Activated T-cell treated with anti-CD3 and anti-CD28 coated beads for 24 hours (primary cell): ENCODE data around the gene GSPT1.
A peak's percentile ranks its signal among the peaks of the same experiment; 100 is the strongest.
"Not testable (repeated sequence)": the region's sequence is repeated elsewhere in the genome, so short reads cannot be mapped to it uniquely, and the experiment has no call there.

Experiments
- DNase-seq: peaks from one replicate; pipeline ENCODE4 v3.0.0-alpha.2; 2020; ENCODE audit warnings: low read depth

The GSPT1 gene

DNA sequence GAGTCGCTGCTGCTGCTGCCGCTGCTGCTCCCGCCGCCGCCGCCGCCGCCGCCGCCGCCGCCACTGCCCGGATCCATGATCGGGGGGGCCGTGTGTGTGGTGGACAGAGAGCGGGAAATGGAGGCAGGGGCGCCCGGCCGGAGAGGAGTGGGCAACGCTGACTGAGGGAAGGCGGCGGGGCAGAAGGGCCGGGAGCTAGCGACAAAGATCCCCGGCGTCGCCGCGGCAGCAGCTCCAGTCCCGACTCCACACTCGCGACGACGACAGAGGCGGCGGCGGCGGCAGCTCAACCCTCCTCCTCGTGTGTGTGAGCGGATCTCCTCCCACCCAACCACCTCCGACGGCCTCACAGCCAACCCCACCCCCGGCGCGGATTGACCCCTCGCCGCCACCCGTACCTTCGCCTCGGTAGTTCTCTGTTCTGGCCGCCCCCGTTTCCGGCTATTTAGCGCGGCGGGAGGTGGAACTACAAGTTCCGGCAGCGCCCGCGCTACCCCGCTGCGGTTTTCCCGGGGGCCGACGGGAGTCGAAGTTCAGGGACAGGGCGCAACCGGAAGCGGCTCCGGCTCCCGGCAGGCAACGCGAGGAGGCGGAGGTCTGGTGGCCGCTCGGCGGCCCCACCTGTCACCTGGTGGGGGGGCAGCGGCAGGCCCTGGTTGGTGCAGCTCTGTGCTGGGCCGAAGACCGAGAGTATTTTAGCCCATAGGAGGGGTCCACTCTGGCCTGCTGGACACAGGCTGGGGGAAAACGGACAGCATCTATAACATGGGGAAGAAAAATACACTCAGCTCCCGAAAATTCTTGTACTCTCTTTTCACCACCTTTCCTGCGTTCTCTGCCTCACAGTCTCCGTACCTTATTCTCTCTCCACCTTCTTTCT is at the start of gene GSPT1:
Gene GSPT1 (minus strand): TSS at position 313 of the 880 bp plus-strand sequence. CDS start 236 bp downstream, at position 77.
- DNase-seq, result peak; percentile 100

DNA sequence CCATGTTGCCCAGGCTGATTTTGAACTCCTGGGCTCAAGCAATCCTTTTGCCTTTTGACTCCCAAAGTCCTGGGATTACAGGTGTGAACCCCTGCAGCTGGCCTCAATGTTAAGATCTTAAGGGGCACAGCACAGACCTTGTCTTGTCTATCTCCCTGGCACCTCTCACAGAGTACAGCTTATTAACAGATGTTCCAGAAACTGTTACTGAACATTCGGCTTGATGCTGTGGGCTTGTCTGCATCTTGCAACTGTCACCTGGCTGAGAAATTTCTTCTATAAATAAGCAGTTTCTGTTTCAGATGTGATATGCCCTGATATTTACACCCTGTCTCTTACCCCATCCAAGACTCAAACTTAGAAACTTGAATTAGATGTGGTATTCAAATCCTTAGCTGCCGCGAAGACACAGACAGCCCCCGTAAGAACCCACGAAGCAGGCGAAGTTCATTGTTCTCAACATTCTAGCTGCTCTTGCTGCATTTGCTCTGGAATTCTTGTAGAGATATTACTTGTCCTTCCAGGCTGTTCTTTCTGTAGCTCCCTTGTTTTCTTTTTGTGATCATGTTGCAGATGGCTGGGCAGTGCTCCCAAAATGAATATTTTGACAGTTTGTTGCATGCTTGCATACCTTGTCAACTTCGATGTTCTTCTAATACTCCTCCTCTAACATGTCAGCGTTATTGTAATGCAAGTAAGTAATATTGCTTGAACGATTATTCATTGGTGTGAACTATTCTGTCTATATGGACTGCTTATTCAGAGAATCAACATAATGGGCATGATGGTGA is 49.2 kb upstream of the GSPT1 start, which contains the start of gene TNFRSF17:
Gene TNFRSF17 (plus strand): TSS at position 450 of the 791 bp plus-strand sequence. CDS start 115 bp downstream, at position 565.
- DNase-seq, result no peak

DNA sequence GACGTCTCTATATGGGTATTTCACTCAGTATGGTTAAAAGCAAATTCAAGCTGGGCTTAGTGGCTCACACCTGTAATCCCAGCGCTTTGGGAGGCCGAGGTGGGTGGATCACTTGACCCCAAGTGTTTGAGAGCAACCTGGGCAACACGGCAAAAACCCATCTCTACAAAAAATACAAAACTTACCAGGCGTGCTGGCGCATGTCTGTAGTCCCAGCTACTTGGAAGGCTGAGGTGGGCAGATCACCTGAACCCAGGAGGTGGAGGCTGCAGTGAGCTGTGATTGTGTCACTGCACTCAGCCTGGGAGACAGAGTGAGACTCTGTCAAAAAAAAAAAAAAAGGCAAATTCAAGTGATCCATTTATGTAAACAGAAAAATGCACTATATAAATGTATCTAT is 48.0 kb upstream of the GSPT1 start:
- no peak for DNase-seq

DNA sequence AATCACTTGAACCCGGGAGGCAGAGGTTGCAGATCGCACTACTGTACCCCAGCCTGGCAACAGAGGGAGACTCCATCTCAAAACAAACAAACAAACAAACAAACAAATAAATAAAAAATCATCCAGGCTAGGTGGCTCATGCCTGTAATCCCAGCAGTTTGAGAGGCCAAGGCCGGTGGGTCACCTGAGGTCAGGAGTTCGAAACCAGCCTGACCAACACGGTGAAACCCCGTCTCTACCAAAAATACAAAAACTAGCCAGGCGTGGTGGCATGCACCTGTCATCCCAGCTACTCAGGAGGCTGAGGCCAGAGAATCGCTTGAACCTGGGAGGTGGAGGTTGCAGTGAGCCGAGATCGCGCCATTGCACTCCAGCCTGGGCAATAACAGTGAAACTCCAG is 47.2 kb upstream of the GSPT1 start:
- DNase-seq, result not testable (repeated sequence)

DNA sequence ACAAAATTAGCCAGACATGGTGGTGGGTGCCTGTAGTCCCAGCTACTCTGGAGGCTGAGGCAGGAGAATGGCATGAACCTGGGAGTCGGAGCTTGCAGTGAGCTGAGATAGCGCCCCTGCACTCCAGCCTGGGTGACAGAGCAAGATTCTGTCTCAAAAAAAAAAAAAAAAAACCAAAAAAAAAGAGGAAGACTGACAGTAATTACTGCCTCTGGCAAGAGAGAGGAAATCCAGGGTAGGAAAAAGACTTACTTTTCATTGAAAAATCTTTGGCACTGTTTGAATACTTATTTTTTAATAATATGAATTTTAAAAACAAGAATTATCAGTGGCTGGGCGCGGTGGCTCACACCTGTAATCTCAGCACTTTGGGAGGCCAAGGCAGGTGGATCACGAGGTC is 46.7 kb upstream of the GSPT1 start:
- DNase-seq, result not testable (repeated sequence)

DNA sequence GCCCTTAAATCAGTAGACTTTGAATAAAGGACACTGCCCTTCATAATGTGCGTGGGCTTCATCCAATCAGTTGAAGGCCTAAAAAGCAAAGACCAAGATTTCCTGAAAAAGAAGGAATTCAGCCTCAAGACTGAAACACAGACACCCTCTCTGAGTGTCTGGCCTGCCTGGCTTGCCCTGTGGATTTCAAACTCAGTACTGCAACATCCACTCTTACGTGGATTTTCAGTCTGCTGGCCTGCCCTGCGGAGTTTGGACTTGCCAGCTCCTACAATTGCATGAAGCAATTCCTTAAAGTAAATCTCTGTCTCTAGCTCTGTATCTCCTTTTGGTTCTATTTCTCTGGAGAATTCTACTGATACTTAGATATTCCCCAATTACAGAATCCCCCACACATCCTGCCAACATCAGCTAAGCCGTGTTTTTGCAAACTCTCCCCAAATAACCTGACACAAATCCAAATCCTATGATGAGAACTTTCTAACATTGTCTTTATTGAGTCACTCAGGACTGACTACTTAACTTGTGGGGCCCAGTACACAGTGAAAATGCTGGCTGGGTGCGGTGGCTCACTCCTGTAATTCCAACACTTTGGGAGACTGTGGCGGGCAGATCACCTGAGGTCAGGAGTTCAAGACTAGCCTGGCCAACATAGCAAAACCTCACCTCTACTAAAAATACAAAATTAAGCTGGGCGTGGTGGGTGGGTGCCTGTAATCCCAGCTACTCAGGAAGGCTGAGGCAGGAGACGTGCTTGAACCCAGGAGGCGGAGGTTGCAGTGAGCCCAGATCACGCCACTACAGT is 42.0 kb upstream of the GSPT1 start:
- no peak for DNase-seq

DNA sequence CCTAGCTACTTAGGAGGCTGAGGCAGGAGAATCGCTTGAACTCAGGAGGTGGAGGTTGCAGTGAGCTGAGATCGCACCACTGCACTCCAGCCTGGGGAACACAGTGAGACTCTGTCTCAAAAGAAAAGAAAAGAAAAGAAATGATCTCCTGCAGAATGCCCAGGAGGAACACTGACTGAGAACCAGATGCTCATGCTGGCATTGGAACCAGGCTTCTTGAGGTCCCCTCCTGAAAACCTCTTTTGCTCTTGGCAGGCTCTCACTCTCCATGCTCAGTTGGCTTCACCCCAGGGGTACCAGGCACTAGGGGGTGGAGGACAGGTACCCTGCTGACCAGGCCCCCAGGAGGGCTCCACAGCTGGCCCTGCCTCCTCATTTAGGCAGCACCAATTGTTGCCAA is 40.8 kb upstream of the GSPT1 start:
- no peak for DNase-seq

DNA sequence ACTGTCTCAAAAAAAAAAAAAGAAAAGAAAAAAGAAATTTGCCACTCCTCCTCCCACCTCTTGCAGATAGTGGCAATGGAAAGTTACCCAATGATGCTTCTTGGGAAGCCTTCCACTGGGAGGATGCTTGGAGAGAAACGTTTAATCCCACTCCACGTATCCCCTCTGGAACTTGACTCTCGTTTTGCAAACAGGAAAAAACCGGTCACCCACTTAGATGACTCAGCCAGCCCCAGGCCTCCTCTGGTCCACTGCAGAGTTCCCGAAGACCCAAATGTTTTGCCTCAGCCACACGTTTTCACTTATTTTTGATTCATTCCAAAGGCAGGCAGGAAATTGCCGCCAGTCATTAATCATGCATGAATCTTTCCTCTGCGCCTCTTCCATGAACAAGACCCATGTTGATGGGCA is 40.0 kb upstream of the GSPT1 start:
- DNase-seq, result no peak

DNA sequence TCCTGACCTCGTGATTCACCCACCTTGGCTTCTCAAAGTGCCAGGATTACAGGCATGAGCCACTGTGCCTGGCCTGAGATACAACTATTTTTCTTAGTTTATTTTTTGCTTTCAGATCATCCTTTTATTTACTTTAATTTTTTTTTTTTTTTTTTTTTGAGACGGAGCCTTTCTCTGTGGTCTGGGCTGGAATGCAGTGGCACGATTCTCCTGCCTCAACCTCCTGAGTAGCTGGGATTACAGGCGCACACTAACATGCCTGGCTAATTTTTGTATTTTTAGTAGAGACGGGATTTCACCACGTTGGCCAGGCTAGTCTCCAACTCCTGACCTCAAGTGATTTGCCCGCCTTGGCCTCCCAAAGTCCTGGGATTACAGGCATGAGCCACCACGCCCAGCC is 37.8 kb upstream of the GSPT1 start:
- not testable (repeated sequence) for DNase-seq

DNA sequence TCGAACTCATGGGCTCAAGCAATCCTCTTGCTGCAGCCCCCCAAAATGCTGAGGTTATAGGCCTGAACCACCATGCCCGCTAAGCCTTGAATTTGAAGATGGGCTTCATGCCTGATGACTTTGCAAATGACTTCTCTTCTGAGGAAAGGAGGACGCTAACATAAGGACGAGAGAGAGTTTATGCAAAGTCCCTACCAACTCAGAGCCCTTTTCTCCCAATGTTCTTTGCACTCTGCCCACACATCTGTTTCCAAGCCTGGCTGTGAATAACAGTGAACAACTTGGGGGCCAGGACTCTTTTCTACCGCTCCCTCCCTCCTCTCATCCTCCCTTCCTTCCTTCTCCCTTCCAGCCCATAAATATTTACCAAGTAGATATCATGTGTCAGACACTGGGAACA is 34.6 kb upstream of the GSPT1 start:
- DNase-seq, result no peak

DNA sequence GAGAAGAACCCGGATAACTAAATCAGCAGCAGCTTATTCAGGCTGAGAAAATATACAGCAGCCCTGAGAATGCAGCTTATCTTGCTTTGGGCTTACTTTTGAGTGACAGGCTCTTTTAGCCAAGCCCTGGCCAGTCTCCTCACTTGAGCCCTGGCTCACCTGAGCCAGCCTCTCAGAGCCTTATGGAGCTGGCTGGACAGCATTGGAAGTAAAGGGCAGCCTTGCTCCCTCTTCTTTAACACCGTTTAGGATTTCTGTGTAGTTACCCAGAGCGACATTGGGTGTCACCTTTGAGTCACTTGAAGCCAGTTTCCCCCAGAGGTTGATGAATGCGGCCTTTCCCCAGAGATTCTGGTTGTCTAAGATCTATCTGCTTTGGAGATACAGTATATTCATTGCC is 33.8 kb upstream of the GSPT1 start:
- DNase-seq, result no peak

DNA sequence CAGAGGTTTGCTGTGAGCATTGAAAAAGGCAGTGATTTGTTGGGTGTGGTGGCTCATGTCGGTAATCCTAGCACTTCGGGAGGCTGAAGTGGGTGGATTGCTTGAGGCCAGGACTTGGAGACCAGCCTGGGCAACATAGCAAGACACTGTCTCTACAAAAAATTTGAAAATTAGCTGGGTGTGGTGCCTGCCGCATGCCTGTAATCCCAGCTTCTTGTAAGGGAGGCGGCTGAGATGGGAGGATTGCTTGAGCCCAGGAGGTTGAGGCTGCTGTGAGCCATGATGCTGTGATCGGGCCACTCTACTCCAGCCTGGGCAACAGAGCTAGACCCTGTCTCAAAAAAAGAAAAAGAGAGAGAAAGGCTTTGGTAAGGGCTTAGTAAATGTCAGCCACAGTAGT is 33.1 kb upstream of the GSPT1 start:
- DNase-seq, result no peak

DNA sequence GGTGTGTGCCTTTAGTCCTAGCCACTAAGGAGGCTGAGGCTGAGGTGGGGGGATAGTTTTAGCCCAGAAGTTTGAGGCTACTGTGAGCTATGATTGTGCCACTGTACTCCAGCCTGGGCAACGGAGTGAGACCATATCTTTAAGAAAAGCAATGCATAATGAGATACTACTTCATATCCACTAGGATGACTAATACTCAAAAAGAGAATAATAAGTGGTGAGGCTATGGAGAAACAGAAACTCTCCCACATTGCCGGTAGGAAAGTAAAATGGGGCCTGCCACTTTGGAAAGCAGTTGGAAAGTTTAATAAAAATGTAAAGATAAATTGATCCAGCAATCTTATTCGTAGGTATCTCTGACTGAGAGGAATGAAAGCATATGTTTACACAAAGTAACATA is 30.7 kb upstream of the GSPT1 start:
- DNase-seq, result no peak

DNA sequence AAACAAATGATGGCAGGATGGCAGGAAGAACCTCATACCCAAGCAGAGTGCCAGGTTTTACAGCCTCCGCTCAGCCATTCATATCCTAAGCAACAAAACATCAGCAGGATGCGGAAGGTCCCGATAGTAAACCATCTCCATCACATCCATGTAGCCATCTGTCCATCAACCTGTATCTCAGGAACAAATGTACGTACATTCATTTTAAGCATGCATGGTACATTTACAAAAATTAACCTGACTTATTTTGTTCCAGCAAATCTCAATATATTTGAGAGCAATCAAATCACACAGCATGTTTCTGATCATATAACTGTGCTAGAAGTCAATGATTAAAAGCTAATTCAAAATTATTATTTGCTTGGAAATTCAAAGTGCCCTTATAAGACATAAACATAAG is 26.2 kb upstream of the GSPT1 start, which contains the start of gene NPIPB2:
Gene NPIPB2 (minus strand): TSS at position 101 of the 400 bp plus-strand sequence. CDS start 0 bp downstream, at position 101.
- DNase-seq, result not testable (repeated sequence)

DNA sequence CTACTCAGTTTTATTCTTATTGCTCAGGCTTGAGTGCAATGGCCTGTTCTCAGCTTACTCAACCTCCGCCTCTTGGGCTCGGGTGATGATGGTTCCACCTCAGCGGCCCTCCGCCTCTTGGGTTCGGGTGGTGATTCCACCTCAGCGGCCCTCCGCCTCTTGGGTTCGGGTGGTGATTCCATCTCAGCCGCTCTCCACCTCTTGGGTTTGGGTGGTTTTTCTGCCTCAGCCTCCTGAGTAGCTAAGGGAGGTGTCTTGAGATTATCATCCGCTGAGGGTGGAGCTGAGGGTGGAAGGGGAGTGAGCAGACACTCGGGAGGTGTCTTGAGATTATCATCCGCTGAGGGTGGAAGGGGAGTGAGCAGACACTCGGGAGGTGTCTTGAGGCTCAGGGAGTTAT is 11.6 kb upstream of the GSPT1 start:
- not testable (repeated sequence) for DNase-seq

DNA sequence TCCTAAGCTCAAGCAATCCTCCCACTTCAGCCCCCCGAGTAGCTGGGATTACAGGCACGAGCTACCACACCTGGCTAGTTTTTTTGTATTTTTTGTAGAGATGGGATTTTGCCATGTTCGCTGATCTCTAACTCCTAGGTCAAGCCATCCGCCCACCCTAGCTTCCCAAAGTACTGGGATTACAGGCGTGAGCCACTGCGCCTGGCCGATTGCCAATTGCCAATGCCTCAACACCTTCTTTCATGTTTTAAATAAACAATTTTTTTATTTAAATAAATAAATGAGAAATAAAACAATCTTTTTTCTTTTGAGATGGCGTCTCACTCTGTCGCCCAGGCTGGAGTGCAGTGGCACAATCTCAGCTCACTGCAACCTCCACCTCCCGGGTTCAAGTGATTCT is 8.3 kb upstream of the GSPT1 start:
- DNase-seq, result not testable (repeated sequence)

DNA sequence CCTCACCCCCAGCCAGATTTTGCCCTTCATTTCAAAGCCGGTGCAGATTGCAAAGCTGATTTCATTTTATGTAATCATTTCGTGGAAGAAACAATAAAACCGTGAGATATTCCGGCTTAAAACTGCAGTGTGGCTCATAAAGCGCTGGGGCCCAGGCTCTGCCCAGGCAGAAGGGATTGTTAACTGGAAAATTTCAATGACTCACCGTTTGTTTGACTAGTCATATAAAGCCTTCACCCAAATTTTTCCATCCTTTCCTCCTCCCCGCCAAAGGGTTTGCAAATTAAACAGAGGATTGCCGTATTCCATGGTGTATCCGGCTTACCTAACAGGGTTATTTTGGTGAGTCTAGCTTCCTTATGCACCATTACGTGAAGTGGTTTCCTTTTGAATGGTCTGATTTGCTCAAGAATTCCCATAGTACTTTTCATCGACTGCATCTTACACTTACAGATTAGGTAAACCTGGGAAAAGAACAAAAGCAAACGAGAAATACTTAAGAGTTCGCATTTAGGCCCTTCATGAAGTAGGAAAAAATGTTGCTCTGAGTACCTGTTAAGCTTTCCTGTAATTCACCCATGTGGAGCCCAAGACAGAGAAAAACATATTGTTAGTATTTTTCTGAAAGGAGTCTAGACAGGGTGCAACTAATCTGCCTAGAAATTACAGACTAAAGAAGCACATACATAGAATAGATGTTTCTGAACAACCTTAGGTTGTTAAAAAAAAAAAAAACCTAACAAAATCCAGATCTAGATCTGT is 949 bp upstream of the GSPT1 start:
- no peak for DNase-seq

DNA sequence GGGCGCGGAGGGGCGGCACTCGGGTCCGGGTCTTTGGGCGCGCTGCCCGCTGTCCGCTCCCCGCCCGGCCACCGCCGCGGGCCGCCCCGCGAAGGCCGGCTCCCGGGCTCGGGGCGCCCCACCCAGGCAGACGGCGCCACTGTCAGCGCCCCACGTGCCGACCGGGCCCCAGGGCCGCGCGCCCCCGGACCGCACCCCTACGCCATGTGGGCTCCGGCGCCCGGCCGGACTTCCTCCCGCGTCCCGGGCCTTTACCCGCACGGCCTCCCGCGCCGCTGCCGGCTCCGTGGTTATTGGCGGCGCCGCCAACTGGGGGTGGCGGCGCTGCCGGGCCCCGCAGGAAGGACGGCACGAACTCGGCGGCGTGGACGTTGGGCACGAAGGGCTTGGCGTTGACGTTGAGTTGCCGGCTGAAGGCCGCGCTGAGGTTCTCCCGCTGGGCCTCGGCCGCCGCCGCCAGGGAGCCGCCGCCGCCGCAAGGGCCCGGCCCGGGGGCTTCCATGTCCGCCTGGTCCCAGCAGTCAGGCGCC is 577 bp downstream of the GSPT1 start:
- DNase-seq, result no peak

DNA sequence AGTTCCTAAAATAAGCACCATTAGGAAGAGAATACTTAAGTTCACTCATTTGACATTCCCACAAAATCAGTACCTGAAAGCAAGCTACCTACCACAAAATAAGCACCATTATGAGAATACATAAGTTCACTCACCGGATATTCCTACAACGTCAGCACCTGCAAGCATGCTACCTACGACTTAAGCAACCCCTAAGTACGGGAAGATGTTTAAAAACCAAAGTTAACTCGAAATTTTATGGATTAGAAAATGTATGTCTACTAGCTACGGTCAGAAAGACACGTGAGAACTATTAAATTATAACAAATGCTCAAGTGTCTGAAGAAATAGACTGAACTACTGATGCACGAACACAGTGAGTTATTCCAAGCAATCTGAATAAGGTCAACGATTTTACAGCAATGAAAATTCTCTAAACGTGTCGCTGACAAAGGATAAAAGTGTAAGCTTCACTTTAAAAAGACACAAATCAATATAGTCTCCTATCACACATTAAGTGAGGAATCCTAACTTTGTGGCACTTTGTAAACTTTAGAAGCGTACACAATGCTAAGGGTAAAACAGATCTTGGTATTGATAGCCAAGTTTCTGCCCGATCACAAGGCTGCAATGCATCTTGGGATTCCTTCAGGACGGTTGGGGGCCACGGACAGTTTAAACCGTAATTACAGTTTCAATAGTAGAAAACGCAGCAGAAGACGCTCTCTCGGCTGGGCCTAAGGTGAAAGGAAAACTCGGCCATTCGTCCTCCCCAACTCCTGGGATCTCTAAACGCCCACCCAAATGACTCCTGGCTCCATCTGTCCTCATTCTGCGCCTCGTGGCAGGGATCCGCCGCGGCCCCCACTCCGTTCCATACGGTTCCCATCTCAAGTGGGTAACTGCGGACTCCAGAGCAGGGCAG is 1.3 kb downstream of the GSPT1 start:
- DNase-seq, result peak; percentile 12
